NB4 (cell line): ENCODE data around the gene EPN2.

Experiments used
- DNase-seq: peaks from one replicate; pipeline ENCODE4 v3.0.0; 2010; ENCODE audit warnings: low read depth
- H3K4me3 ChIP-seq: one replicate; pipeline ENCODE4 v1.5.1; 2011; ENCODE audit warnings: mild to moderate bottlenecking, low read depth, low read length, moderate library complexity
- MYC ChIP-seq: IDR thresholded peaks from 2 replicates; pipeline ENCODE4 v1.6.1; 2011; ENCODE audit warnings: low read depth, low read length
- POLR2A ChIP-seq: IDR thresholded peaks from 2 replicates; pipeline ENCODE4 v1.6.1; 2011; ENCODE audit warnings: mild to moderate bottlenecking; ENCODE audit not compliant: insufficient read length; ENCODE audit errors: extremely low read depth
- TF ChIP-seq, protein P1 (sequence below): IDR thresholded peaks from one replicate; pipeline ENCODE4 v1.5.1; 2012; ENCODE audit warnings: low read depth, low read length
- TF ChIP-seq, protein P2 (sequence below): IDR thresholded peaks from 2 replicates; pipeline ENCODE4 v1.6.1; 2011; ENCODE audit warnings: low read depth, low read length

Gene EPN2

DNA sequence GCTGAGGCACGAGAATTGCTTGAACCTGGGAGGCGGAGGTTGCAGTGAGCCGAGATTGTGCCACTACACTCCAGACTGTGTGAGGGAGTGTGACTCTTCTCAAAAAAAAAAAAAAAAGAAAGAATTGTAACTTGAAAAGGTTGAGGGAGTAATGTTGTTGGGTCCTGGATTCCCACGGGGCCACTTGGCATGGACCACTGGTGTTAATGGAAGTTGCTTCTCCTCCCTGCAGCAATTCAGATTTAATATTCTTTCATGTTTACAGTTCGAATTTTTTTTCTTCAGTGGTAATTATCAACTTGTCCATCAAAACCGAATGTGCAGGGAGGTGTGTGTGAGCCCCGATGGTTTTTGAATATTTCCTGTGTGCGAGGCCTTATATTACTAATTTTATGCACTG lies 7.2 kb downstream of the EPN2 start:
- no peak overlapping the region for H3K4me3 ChIP-seq
- TF ChIP-seq MYC = no peak
- TF ChIP-seq POLR2A = no peak
- TF ChIP-seq, protein P1, sequence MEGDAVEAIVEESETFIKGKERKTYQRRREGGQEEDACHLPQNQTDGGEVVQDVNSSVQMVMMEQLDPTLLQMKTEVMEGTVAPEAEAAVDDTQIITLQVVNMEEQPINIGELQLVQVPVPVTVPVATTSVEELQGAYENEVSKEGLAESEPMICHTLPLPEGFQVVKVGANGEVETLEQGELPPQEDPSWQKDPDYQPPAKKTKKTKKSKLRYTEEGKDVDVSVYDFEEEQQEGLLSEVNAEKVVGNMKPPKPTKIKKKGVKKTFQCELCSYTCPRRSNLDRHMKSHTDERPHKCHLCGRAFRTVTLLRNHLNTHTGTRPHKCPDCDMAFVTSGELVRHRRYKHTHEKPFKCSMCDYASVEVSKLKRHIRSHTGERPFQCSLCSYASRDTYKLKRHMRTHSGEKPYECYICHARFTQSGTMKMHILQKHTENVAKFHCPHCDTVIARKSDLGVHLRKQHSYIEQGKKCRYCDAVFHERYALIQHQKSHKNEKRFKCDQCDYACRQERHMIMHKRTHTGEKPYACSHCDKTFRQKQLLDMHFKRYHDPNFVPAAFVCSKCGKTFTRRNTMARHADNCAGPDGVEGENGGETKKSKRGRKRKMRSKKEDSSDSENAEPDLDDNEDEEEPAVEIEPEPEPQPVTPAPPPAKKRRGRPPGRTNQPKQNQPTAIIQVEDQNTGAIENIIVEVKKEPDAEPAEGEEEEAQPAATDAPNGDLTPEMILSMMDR = no peak
- TF ChIP-seq, protein P2, sequence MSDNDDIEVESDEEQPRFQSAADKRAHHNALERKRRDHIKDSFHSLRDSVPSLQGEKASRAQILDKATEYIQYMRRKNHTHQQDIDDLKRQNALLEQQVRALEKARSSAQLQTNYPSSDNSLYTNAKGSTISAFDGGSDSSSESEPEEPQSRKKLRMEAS = no peak
- DNase-seq = no peak

GRCh38 chr17:19244781-19245180 lies 7.6 kb downstream of the EPN2 start:
- no peak overlapping the region for H3K4me3 ChIP-seq
- DNase-seq = no peak
- TF ChIP-seq POLR2A = no peak
- TF ChIP-seq, protein P1 = no peak

GRCh38 chr17:19247473-19247872 lies 10.3 kb downstream of the EPN2 start:
- DNase-seq = no peak
- no peak overlapping the region for H3K4me3 ChIP-seq
- TF ChIP-seq, protein P2 = no peak
- TF ChIP-seq, protein P1 = no peak

- DNase-seq = no peak
- H3K4me3 ChIP-seq = no peak overlapping the region
Observed at GRCh38 chr17:19248151-19248927, 11.2 kb downstream of the EPN2 start.

GRCh38 chr17:19248928-19249574 lies 11.9 kb downstream of the EPN2 start:
- no peak for TF ChIP-seq POLR2A
- TF ChIP-seq, protein P1 = no peak
- no peak for DNase-seq
- H3K4me3 ChIP-seq = no peak overlapping the region

More at GRCh38 chr17:19248151-19248927, 11.2 kb downstream of the EPN2 start:
- no peak for TF ChIP-seq POLR2A

- DNase-seq = no peak
- H3K4me3 ChIP-seq = no peak overlapping the region
- no peak for TF ChIP-seq MYC
- TF ChIP-seq, protein P1 = no peak
- TF ChIP-seq, protein P2 = no peak
- TF ChIP-seq POLR2A = no peak
Observed at GRCh38 chr17:19249681-19250080, 12.5 kb downstream of the EPN2 start.
